Stimulated activated CD4-positive, alpha-beta T cell treated with anti-CD3 and anti-CD28 coated beads, Interleukin-4, amount 100 ng/mL, for 48 hours (primary cell): Measurements from ENCODE around the gene PREX1.

ENCODE experiments used
- DNase-seq, 2 donors: peaks; one replicate each; pipeline ENCODE4 v3.0.0-alpha.2; 2020; ENCODE audit warnings: low read depth in 2 of 2

PREX1 gene

DNA sequence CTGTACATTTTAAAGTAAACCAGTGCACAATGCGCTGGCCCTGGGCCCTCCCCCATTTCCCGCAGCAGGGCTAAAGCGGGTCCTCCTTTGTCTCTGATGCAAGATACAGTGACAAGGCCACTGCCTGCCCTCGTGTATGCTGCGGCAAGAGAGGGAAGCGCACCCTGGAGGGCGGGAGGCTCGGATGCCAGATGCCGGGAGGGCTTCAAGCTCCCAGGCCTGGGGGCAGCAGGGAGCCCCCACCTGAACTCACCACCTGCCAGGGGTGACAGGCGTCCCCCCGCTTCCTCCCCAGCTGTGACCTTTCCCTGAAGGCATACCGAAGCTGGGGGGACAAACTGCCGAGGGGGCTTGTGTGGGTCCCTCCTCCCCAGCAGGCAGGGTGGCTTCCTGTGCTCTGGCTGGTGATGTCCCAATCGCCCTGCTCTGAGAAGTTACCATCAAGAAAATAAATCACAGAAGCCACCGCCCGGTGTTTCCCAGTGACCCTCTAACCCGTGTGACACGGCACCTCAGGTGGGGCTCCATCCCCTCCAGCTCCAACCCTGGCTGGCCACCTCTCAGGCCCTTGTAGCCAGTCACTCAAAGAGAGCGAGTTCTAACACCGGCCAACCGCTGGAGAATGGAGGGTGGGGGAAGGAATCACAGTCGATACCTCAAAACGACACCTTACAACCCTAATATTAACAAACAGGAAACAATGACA is 203.3 kb downstream of the PREX1 start:
- no peak for DNase-seq

DNA sequence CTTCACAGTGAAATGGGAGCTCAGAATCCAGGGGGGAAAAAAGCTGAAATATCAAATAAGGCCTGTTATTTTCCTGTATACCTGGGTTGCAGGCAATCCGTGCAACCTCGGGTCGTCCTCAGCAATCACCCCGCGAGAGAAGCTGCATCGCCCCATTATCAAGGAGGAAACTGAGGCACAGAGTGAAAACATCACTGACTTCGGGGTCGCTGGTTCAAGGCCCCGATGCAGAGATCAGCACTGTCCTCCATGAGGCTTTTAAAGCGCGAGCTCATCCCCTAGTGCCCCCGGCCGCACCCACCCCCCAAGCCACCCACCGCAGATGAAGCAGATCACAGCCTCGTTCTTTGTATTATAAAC is 203.9 kb downstream of the PREX1 start:
- no peak for DNase-seq

DNA sequence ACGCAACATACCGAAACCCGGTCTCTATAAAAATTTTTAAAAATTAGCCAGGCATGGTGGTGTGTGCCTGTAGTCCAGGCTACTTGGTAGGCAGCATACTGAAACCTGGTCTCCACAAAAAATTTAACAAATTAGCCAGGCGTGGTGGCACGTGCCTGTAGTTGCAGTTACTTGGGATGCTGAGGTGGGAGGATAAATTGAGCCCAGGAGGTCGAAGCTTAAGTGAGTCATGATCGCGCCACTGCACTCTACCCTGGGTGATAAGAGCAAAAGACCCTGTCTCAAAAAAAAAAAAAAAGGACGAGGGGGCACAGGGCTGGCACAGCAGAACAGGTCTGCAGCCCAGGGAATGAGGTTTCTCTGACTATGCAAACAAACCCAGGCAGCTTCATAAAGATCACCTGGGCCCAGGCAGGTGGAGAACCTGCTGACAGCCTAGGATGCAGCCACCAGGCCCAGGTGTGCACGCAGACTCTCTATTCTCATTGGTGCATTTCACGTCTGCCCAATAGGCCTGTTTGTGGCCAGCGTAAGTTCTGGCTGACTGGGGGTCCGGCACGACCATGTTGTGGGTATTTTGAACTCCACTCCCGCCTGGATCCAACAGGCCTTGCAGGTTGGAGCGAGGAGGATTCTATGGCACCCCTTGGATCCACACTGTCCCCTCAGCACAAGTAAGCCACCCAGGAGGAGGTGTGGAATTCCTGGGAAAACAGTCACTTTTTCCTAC is 204.5 kb downstream of the PREX1 start:
- no peak for DNase-seq

DNA sequence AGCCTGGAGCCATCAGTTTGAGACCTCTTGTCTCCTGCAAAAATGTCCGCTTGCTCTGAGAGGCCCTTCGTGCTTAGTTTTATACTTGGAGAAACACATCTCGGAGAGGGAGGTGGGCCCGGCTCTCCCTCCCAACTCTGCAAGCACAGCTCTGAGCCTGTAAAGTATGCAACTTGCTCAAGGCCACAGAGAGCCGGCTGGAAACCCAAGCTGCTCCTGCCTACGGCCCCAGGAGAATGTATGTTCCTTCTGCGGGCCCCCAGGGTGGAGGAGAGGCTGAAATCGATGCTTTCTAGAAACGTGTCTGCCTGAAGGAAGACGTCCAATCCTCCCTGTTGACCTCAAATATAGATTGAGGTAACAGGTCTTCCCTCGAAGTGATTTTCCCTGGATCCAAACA is 205.4 kb downstream of the PREX1 start:
- no peak for DNase-seq

DNA sequence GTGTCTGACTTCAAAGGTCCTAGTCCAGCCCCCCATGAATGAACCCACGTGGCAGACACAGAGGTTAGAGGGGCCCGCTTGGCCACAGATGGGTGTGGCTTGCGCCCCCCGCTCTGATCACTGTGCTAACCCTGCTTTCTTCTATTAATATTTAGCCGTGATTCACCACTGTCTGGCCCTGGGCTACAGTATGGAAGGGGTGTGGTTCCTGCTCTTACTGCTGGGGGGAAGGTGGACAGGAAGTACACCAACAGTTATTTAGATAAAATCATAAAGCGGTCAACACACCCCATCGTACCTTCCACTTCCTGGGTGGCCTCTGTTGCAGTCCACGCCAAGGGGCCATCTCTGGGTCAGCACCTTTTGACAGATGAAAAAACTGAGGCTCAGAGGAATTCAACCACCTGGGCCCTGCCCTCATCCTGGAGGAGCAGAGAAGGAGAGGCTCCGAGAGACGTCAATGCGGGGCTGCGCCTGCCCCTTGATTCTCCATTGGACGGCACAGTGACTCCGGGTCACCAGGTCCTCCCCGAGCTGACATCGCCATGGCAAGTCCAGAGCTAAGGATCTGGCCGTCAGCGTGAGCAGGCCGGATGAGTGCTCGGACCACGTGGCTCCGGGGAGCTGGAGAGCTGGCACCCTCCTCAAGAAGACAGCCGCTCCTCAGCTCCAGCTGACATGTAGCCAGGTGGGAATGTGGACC is 206.3 kb downstream of the PREX1 start:
- DNase-seq, result no peak

DNA sequence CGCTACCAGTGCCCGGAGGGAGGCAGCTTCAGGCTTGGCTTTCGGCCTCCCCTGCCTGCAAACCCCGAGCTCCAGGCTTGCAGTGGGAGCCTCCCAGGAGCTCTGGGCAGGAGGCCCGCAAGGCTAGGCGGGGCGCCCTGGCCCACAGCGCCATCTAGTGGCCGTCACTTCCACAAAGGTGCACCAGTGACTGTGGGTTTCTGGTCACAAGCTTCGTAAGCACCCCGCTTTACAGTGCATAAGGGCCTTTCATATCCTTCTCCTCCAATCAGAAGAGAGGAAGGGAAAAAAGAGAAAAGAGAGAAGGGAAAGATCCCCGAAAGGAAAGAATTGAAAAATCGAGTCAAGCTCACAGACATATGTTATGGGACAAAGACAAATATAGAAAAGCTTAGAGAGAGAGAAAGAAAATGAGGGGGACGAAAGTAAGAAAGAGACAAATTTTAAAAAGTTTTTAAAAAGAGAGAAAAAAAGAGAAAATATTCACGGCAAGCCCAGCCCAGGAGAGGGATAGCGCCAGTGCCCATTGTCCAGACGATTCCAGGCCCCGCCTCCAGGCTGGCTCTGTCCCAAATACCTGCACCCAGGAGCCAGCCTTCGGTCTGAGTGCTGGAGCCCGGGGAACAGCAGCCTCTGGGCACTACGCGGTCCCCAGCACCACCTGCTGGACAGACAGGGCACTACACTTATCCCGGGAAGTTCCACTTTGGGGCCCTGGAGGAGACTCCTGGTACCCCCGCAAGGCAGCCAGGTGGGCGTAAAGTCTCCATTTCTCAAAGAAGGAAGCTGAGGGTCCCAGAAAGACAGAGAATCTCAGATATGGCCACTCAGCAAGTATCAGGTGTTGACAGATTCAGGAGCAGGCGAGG is 207.1 kb downstream of the PREX1 start:
- DNase-seq, result peak; percentile 64 to 81

DNA sequence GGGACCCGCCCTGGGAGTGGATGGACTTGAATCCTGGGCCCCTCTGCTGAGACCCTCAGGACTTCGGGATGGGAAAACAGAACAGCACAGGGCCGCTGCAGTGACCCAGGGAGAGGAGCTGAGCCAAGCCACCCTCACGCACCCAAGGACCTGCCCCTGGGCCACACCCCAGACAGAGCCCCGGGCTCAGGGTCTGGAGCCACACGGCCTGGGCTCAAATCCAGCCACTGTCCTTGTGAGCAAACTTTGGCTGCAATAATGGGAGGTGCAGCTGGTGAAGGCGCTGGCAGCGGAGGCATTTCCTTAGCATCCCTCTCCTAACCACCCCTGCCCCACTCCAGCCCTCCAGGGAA is 207.7 kb downstream of the PREX1 start:
- no peak for DNase-seq

DNA sequence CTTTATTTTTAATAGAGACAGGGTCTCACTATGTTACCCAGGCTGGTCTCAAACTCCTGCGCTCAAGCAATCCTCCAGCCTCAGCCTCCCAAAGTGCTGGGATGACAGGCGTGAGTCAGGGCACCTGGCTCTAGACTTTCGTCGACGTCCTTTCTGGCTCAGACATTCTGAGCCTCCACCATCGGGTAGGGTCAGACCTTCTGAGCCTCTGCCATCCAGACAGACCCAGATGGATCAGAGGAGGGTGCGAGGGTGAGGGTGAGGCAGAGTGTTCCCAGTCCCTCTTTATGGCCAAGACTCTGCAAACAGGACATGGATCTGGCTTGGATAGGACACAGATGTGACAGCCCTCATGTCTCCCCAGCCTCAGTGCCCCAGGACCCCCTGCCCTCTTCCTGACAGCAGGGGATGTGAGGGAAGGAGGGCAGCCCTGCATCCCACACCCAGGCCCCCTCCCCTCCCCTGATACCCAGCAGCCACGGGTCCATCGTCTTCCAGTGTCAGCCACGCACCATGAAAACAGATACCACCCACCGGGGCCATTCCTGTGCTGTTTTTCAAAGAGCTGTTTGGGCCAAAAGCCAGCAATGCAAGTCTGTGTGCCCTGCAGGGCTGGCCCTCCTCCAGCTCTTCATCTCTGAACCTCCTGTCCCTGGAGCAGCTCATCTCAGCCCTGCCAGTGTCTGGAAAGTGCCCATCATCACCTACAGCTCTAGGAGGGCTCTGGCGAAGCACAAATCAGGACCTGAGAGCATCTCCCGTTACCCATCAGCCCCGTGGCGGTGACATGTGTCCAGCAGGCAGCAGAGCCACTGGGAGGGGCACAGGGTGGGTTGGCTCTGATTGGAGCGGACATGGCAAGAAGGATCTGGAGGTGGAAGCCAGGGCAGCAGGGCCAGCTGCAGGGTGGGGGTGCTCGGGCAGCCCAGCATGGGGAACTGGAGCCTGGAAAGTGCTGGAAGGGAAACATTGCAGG is 208.4 kb downstream of the PREX1 start:
- DNase-seq, result no peak

DNA sequence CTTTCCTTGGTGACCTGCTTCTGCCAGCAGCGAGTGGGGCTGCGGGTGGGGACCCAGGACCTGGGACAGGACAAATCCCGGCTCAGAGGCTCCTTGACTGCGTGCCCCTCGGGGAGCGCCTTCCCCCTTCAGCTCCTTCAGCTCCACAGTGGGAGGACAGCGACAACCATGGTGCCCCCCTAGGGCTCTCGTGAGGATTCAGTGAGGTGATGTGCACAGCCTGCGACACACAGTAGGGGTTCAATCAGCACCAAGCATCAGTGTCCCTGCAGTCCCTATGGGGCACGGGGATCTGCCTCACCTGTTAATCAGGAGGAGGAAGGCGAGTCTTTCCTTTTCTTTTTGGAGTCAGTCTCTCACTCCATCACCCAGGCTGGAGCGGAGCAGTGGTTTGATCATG is 209.2 kb downstream of the PREX1 start:
- DNase-seq, result no peak

DNA sequence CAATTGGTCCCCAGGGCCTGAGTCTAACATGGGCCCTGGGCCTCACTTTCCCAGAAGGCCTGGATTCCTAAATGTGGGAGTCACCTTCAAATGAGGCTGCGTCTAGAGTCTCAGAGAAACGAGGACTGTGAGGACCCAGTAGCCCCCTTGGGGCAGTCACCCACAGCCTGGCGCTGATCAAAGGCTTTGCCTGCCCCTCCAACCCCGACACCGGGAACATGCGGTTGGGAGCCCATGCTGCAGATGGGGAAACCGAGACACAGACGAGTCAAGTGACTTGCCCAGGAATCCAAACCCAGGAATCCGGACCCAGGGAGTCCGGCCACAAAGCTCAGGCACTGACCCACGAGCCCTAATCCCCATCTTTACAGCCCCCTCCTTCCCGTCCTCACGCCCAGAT is 209.7 kb downstream of the PREX1 start:
- DNase-seq, result no peak

DNA sequence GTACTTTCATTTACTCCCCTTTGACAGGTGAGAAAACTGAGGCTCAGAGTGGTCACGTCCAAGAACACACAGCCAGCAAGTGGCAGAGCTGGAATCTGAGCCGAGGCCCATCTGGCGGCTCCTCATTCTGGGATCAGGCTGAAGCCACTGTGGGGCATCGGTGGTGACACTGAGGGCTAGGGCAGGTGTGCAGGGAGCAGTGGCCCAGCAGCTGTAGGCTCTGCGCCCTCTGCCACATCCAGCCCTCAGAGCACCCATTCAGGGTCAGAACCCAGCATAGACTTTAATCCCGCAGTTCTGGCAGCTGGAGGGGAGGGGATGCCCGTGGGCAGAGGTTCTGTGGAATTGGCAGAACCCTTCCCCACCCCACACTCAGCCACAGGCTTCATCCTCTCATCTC is 210.3 kb downstream of the PREX1 start:
- DNase-seq, result no peak

DNA sequence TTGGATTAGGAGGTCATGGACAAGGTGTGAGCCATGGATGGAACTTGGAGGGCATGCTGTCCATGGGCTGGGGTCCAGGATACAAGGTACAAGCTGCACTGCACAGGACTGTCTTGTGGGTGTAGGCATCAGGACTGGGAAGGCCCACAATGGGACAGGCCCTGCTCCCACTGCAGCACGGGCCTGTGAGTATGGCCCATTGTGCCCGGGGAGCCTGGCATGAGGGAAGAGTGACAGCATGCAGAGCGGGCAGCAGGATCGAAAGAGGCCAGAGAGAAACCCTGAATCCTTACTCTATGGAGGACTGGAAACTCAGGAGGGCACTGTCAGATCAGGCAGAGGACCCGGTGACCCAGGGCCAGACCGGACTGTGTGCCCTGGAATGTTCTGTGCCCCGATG is 211.3 kb downstream of the PREX1 start:
- no peak for DNase-seq

DNA sequence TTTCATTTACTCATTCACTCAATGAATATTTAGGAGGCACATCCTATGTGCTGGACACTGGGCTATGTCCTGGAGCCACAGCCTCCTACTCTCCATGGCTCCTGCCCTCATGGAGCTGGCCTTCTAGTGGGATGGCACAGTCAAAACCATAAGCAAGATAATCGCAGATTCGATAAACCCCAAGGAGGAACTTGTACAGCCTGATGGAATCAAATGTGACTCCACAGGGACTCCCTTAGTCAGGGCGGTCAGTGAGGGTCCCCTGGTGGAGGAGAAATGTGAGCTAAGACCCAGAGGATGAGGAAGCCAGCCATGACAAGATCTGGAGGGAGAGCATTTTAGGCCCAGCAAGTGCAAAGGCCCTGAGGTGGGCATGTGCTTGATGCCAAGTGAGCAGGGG is 211.9 kb downstream of the PREX1 start:
- DNase-seq, result no peak

DNA sequence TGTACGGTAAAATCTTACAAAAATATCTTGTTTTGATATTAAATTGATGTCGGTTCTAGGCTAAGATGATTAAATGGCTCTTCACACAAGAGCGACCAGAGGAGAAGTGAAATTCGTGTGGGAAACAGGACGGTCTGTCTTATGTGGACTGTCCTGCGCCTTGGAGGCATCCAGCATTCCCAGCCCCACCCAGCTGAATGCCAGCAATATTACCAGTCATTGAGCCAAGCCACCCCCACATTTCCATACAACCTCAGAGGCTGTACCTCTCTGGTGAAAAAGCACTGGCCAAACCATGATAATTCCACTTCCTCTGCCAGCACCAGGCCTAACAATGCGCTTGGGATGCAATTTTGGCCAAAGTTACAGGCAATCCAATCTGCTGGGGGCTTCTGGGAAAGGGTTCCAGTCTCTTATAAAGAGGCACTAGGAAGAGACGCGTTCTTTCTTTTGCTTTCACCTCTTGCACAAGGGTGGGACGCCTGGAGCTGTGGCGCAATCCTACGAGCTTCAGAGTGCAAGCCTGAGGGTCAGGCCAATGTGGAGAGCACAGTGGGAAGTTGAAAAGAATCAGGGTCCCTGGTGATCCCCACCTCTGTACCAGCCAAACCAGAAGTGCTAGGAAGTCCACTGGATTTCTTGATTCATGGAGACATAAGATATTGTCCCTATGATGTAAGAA is 213.1 kb downstream of the PREX1 start:
- DNase-seq, result no peak

DNA sequence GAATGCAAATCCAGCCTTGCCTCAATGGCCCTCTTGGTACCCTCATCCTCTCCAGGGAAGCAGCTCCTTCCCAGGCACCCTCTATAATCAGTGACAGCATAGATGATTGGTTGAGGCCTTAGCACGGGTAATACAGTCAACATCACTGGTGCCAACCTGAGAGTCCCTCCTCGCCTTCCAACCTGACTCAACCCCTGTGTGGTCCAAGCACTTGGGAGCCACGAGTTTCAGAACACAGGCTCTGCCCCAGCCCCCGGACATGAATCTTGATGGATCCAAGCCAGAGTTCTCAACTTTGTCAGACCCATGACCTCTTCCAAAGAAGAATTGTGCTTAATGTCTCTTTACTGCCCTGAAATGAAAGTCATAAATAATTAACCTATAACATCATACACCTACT is 213.9 kb downstream of the PREX1 start:
- DNase-seq, result no peak

DNA sequence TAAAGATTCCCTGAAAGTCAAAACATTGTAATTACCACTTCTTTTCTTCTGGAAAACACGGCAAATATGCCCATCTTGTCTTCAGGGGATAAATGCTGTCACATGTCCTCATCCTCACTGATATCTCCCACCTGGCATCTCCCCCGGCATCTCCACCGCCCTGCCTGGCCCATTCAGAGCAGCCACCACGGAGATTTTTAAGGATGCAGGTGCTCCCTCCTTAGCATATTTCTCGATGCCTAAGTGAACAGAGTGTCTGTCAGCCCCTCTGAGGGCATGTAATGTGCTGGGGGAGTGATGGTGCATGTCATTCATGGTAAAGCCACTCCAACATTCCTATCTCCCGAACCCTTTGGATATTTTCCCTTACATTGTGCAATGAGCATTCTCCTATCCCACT is 215.5 kb downstream of the PREX1 start:
- DNase-seq, result no peak

DNA sequence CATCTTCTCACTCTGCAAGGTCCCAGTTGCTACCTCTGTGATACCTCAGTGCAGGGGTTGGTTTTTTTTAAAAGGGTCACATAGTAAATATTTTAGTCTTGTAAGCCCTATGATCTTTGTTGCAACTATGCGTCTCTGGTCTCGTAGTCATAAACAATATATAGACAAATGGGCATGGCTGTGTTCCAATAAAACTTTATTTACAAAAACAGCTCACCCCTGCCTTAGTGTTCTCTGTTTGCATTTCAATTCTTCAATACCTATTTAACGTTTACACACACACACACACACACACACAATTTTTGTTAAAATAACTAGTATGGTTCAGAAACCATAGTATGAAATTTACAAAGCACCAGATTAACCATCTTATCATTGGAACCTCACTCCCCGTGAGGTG is 216.8 kb downstream of the PREX1 start:
- no peak for DNase-seq

DNA sequence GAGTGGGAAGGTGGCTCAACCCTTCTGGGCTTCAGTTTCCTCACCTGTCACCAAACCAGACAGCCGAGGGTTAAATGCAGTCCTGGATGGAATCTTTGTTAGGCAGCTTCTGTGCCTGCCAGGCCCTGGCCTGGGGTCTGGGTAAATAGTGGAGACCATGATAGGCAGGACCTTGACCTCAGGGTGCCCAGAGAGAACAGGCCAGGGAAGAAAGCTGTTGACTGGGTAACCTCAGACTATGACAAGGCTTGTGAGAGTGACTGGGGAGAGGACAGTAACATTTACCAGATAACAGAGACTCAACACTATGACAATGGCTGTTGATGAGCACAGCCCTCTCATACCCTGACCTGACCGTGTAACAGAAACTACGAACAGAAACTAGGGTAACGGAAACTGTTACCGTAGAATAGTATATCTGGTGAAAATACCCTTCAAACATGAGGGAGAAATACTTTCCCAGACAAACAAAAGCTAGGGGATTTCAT is 218.3 kb downstream of the PREX1 start:
- DNase-seq, result no peak

DNA sequence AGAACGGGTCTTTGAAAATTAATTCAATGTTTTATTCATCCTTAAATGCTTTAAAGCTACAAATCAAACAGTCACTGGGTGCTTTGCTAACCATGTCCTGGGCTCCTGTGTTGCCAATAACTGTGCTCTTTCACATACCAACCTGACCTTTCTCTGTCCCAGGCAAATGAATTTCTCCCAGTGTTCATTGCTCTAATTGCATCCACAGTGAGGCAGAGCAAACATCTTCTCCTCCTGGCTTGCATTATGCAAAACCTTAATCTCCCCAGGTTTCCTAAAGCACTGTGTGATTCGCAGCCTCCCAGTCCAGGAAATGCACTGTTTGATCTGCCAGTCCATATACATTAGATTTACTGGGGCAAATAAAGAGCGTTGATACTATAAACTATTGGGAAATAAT is 219.0 kb downstream of the PREX1 start:
- DNase-seq, result no peak

DNA sequence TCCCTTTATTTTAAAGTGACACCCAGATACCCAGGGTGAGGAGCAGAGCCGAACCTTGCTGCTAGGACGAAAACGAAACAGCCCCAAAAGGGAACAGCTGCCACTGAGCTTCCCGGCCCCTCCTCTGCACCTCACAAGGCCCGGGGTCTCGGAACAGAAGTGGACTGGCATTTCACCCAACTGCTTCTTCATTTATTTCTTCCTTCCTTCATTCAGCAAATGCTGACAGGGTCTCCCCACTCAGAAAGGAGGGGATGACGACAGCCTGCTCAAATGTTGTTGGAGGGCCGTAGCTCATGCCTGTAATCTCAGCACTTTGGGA is 220.3 kb downstream of the PREX1 start:
- DNase-seq, result no peak
